HS-27A (cell line): ENCODE data around the gene CHD2.

Source experiments
- DNase-seq: peaks from one replicate; pipeline ENCODE4 v3.0.0-alpha.2; 2012; ENCODE audit warnings: low read depth, missing footprints

Gene CHD2

DNA sequence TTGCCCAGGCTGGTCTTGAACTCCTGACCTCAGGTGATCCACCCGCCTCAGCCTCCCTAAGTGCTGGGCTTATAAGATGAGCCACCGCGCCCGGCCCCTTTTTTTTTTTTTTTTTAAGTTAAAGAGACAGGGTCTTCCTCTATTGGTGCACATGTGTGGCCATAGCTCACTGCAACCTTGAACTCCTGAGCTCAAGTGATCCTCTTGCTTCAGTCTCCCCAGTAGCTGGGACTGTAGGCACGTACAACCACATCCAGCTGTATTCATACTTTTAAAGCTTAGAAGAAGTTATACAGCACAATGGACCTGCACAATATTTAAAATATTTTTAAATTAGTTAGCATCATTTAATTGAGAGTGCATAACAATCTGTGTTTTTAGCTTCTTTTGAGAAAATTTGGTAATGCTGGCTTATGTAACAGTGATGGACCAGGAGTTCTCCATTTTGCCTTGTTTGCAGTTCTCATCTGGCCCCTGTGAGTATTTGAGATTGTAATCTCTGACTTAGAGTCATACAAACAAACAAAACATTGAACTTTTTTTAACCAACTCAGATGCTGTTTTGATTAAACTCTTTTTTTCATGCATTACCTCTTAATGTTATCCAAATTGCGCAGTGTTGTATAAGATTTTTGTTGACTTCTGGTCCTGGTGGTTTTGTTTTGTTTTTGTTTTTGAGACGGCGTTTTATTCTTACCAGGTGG lies 33.0 kb downstream of the CHD2 start:
- no peak for DNase-seq

DNA sequence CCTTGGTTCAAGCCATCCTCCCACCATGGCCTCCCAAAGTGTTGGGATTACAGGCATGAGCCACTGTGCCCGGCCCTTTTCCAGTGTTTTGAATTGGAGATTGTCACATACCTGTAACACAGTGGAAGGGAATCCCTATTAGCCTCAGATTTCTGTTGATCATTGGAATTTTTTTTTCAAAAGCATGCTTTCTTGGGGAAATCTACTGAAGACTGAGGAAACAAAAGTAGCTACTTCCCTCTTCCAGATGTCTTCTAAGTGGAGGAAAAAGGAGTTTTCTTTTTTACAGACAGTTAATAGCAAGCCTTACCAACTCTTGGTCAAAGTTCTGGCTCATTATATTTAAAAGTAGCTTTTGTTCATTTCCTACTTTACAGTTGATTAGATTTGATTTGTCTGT lies 33.7 kb downstream of the CHD2 start:
- DNase-seq = no peak

DNA sequence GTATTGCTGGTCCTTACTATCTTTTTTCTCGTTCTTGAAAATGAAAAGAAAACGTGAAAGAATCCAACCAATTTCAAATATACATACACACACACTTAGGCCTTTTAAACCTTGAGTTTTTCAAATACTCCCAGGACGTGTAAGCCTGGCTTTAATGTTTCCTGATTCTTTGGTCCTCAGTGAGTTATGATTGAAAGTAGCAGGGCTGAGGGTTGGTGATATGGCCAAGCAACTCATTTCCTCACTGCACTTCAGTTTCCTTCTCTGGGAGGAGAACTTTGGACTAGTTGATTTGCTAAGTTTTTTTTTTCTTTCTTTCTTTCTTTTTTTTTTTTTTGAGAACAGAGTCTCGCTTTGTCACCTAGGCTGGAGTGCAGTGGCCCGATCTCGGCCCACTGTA lies 34.6 kb downstream of the CHD2 start:
- DNase-seq = no peak

DNA sequence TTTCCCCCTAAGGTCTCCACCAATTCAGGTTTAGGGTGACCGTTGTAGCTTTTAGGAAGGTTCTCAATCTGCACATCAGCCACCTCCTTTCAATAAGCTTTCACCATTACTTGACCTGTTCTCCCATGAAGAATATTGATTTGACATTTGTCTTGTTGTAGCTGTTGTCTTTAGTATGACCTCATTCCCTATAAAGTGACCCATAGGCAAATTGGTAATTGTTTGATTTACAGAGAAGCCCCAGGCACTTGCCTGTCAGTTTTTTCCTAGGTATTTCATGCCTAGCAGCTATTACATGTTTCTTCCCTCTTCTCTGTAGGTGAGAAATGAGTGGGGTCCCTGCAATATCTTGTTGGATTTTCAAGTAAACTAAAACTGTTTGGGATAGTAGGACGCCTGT lies 36.0 kb downstream of the CHD2 start:
- no peak for DNase-seq

DNA sequence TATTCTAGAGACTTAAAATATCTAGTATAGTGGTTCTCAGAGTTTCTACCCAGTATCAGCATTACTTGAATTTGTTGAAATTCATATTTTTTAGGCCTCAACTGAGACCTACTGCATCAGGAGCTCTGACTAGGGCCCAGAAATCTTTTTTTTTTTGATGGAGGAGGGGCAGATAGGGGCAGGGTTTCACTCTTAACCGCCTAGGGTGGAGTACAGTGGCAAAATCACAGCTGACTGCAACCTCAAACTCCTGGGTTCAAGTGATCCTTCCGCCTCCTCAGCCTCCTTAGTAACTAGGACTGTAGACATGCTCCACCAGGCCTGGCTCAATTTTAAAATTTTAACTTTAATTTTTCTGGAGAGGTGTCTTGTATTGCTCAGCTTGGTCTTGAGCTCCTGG lies 36.6 kb downstream of the CHD2 start:
- no peak for DNase-seq

DNA sequence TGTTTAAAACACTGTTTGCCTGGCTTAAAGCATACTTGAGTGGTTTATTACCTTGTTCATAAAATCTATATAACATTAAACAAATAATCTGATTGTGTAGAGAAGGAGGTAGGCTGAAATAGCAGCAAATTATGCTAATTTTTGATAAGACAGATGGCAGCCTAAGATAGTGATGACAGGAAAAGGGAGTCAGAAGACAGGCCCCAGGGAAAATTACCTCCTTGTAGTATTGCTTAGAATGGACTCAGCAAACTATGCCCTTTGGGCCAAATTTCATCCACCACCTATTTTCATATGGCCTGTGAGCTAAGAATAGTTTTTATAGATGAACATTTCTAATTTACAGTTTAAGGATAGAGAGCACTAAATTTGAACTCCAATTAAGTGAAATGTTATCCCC lies 37.8 kb downstream of the CHD2 start:
- DNase-seq = no peak

DNA sequence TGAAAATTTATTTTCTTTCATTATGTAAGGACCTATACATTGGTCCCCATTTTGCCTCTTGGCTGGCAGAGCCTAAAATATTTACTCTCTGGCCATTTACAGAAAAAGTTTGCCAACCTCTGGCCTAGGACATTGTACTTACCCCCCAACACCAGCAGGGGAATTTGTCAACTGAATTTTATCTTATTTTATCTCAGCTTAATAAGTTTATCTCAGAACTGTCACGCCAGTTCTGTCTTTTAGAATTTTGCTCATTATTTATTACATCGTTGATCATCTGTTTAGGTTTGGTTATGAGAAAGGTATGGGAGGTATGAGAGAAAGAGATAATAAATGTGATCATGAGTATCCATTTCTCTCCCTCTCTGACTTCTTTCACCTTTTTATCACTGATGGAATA lies 38.3 kb downstream of the CHD2 start:
- no peak for DNase-seq

DNA sequence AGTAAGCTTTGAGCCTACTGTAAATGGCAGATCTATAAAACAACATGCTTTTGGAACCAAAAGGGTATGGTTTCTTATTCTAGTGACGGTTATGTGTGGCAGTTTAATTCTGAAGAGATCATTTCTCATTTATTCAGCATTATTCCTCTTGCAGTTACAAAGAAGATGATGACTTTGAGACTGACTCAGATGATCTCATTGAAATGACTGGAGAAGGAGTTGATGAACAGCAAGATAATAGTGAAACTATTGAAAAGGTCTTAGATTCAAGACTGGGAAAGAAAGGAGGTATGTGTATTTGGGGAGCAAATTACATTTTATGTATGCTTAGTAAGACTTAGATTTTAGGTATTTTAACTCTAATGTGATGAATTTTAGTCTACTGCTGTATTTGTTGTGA lies 41.5 kb downstream of the CHD2 start:
- DNase-seq = no peak

DNA sequence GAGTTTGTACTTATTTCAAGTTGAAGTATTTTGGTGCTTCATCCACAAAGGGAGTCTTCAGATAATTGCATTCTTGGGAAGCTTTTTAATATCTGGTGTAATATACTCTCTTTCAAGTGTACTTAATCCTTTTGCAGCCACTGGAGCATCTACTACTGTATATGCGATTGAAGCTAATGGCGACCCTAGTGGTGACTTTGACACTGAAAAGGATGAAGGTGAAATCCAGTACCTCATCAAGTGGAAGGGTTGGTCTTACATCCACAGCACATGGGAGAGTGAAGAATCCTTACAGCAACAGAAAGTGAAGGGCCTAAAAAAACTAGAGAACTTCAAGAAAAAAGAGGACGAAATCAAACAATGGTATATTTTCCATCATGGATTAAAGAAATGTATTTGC lies 42.6 kb downstream of the CHD2 start:
- DNase-seq = no peak

DNA sequence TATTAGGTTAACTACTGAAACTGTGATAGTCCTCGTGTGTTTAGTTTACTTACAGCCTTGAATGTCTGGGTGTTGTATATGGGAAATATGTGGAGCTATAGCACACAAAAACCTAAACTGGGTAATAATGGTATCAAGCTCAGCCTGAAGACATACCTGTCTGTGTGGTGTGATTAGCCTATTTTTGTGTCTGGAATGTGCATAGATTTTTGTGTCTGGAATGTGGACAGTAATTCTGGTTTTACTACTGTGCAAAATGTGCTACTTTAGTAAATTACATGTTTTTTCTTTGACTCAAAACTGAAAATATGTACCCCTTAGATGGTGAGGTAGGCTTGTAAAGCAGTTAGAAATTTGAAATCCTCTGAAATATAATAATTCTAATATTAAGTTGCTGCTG lies 43.5 kb downstream of the CHD2 start:
- no peak for DNase-seq

DNA sequence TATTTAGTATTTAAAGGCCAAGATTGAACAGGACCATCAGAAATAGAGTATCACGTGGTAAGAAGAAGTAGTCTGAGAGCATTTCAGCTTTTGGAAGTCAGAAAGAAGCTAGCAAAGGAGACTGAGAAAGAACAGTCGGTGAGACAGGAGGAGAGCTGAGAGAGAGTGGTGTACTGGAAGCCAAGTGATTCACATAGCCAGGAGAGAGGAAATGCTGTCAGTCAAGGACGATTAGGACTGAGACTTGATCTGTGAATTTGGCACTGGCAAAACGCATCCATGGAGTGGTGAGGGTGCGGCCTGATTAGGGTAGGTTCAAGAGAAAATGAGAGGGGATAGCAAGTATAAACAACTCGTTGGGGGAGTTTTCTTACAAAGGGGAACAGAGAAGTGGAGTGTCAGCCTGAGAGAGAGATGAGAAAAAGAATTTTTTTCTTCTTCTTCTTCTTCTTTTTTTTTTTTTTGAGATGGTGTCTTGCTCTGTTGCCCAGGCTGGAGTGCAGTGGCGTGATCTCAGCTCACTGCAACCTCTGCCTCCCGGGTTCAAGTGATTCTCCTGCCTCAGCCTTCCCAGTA lies 44.9 kb downstream of the CHD2 start:
- no peak for DNase-seq

DNA sequence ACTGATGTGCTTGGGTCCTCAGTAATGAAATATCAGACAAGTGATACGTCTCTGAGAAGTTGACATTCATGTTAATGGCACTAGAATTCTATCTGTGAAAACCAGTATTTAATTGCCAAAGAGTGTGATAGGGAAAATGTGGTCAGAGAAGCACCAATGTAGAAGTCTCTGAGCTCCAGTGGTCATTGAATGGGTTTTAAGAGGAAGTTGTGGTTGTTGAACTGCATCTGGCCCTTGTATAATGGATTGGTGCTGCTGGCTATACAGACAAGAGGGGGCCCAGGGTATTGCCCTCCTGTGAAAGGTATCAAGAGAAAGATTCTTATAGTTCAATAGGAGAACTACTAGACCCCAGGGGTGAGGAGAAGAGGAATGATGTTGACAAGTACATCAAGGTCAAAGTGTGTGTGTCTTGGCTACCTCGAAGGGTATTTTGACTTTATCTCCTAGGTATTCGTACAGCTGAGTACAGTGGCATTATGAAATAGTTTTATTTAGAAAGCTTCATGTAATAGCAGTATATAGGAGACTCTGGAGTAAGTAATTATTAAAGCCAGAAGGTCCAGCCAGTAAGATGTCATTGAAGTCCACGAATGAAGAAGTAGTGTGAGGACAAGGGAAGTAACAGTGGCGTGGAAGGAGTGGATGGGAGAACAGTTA lies 47.1 kb downstream of the CHD2 start:
- no peak for DNase-seq

DNA sequence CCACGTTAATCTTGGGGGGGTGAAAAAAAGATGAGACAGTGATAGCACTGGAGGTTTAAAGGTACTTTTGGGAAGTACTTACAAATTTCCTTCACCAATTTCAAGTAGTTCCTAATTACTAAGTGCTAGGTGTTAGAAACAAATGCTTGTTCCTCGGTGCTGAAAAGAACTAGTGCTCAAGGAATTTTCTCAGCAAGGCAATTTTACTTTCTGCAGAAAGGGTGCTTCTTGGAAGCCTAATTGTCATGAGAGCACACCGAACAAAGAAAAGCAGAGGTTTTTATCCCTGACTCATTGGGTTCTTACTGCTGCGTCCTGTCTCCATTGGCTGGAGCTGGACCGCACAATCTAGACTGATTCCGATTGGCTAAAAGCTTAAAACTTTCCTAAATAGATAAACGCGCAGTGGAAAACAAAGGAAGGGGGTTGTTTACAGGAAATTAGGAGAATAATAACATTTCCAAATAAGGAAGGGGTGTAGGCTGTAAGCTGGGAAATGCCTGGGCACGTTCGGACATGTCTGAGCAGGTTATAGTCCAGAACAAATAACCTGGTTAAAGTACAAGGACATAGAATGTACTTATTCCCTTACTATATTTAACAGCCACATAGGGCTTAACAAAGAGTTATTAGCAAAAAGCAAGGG lies 49.6 kb downstream of the CHD2 start:
- no peak for DNase-seq

DNA sequence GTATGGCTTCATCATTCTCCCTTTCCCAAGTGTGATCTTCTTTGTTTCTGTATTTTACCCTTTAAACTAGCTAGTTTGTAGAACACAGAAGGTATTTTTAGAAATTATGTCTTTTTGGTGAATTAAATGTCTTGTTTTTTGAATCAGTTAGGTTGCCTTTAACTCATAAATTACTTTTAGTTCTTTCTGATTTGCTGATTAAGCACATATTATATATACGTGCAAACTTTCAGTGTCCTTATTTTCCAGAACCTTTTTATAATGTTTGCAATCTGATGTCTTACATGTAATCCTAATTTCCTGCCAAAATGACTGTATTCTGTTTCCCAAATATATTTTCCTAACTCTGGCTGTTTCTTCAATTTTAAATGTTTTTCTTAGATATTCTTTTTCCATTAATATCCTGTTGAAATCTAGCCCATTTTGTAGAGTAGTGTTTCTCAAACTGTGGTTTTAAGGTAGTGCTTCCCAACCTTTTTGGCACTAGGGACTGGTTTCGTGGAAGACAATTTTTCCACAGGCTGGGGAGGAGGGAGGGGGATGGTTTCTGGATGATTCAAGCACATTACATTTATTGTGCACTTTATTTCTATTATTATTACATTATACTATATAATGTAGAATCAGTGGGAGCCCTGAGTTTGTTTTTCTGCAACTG lies 51.8 kb downstream of the CHD2 start:
- DNase-seq = no peak

DNA sequence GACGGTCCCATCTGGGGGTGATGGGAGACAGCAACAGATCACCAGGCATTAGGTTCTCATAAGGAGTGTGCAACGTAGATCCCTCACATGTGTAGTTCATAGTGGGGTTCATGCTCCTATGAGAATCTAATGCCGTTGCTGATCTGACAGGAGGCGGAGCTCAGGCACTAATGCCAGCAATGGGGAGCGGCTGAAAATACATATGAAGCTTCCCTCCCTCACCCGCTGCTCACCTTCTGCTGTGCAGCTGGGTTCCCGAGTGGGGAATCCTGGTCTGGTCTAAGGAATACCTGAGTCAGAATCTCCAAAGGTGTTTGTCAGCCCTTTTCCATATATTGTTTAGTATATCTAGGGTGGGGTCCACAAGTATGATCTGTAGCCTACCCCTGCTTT lies 52.3 kb downstream of the CHD2 start:
- no peak for DNase-seq

DNA sequence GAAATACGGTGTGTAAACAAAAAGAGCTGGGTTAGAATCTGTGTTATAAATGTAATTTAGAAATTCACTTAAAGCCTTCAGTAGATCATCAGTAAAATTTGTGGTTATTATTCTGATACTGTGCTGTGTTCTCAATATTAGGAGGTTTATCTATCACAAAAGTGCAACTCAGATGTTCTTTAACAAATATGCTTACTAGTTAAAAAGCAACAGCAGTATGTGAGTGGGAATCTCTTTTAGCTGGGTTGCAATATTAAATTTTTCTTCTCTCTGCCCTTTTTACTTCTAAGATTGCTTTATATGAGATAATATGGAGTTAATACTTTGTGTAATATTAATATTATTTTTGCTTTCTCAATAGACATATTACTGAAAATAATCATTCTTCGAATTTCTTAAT lies 53.4 kb downstream of the CHD2 start:
- no peak for DNase-seq

DNA sequence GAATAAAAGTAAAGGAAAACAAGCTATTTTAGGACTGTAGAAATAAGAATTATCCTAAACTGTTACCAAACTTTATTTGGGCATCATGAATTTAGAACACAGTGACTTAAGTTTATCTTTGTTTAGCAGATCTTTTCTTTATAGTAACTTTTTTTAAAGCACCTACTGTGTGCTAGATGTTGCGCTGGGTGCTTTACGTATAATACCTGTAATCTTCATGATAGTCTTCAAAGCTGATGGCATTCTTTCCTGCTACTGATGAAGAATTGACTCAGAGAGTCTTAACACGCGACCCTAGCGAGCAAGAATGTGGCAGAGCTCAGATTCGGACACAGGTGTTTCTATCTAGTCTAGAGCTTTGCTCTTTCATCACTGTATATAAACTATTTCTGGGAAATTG lies 53.9 kb downstream of the CHD2 start:
- DNase-seq = no peak

DNA sequence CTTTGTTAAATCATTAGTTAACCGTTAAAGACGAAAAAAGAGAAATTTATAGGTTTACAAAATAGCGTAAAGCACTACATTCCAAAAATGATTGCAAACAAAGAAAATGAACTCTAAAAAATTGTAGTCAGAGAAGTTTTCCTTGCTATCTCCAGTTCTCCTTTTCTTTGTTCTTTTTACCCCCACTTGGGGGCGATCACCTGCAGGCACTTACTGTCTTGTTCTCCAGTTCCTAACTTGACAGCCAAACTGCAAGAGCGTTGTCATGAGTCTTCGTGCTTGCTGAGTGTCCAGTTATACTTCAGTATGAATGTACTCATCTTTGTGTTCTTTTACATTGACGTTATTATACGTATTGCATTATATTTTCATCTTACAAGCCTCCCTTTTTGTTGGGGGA lies 54.5 kb downstream of the CHD2 start:
- DNase-seq = no peak

DNA sequence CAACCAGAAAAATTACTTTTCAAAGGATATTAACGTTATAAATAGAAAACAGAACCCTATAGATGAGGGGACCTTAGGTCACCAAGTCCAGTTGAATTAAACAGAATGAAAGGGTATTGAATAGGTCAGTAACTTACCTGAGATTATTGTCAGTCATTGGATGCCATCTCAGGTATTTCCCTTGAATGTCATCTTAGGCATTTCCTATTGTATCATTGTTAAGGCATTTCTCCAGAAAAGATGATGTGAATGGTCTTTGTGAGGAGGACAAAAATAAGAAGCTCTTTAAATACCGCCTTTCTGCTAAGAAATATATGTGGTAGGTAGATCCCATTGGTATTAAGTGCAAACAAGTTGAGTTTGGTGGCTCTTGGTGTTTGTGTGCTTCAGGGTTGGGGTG lies 55.6 kb downstream of the CHD2 start:
- no peak for DNase-seq

DNA sequence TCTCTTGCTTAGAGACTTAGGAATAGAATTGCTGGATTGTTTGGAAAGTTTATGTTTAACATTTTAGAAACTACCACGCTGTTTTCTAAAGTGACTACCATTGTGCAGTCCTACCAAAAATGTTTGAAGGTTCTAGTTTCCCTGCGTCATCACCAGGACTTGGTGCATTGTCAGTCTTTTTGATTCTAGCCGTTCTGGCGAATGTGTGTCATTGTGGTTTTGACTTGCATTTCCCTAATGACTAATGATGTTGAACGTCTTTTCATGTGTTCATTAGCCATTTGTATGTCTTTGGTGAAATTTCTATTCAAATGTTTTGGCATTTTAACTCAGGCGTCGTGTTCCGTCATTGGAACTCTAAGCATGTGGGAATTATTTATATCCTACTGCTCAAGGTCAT lies 58.0 kb downstream of the CHD2 start:
- DNase-seq = no peak

DNA sequence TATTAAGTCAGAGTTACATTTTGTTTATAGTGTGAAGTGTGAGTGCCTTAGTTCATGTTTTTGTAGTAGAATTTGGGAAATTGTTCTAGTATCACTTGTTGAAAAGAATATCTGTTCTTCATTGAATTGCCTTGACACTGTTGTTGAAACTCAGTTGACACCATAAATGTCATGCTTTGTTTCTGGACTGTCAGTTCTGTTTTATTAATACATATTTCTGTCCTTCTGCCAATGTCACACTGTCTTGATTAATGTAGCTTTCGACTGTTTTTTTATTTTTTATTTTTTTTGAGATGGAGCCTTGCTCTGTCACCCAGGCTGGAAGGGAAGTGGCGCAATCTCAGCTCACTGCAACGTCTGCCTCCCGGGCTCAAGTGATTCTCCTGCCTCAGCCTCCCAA lies 59.1 kb downstream of the CHD2 start:
- DNase-seq = no peak

DNA sequence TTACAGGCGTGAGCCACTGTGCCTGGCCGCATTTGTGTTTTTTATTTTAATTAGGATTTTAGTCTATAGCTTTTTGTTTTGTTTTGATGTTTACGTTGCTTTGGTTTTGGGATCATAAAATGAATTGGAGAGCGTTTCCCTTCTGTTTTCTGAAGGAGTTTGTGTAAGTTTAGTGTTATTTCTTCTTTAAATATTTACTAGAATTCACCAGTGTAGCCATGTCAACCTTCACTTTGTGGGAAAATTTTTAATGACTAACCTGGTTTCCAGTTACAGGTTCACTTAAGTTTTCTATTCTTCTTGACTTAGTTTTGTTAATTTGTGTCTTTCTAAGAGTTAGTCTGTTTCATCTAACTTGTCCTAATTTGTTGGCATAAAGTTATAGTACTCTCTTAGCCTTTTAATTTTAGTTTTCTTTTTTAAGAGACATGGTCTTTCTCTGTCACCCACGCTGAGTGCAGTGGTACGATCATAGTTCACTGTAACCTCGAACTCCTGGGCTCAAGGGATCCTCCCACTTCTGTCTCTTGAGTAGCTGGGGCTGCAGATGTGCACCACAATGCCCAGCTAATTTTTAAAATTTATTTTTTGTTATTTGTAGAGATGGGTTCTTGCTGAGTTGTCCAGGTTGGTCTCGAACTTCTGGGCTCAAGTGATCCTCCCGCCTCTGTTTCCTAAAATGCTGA lies 61.0 kb downstream of the CHD2 start:
- DNase-seq = no peak
